Measurements from ENCODE around the gene NEDD8.
"Not testable (repeated sequence)": the region's sequence is repeated elsewhere in the genome, so short reads cannot be mapped to it uniquely, and the experiment has no call there.

- TF ChIP-seq CTCF (IDR thresholded peaks at IDR 0.05; ENCODE audit: extremely low read depth in 1 of 2, insufficient read depth in 1 of 2, low read depth in 1 of 2, low read length in 2 of 2); EZH2 (IDR thresholded peaks at IDR 0.05; ENCODE audit: borderline replicate concordance, low read depth, low read length, severe bottlenecking); POLR2A (IDR thresholded peaks at IDR 0.05; ENCODE audit: low read depth, low read length); POLR2AphosphoS5 (IDR thresholded peaks at IDR 0.05; ENCODE audit: insufficient read depth, low read depth, low read length); FOS (IDR thresholded peaks at IDR 0.05; ENCODE audit: borderline replicate concordance, insufficient read depth, low read length); GATA2 (IDR thresholded peaks at IDR 0.05; ENCODE audit: insufficient read depth, insufficient read length, low read depth, low read length); JUN (IDR thresholded peaks at IDR 0.05; ENCODE audit: borderline replicate concordance, insufficient read depth, insufficient read length, low read depth); MYC (IDR thresholded peaks at IDR 0.05; ENCODE audit: low read depth, low read length): not testable (repeated sequence)
- TF ChIP-seq, protein P1, sequence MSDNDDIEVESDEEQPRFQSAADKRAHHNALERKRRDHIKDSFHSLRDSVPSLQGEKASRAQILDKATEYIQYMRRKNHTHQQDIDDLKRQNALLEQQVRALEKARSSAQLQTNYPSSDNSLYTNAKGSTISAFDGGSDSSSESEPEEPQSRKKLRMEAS (IDR thresholded peaks at IDR 0.05; ENCODE audit: insufficient read depth, insufficient read length) = not testable (repeated sequence)
These were observed 28.8 kb downstream of the NEDD8 start for GRCh38 chr14:24203249-24203886.

Measured in endothelial cell of umbilical vein (primary cell).